MCF 10A (cell line): ENCODE data around the gene NMNAT1. TPM values are rescaled to one million over a fixed set of nuclear protein-coding genes. Genes with fewer than 3 reads are reported as not detected.

Source experiments
- BruUV-seq: library from RNA; stranded (reverse); fragments of 400-500 nt; replicated peaks from 2 replicates; lab custom pipeline; 2021; lab: Mats Ljungman, UMichigan
- CTCF ChIA-PET: fragments of 300-600 bp; sonication (Branson Sonifier 250); formaldehyde crosslinking; extraction: SDS; loops from one replicate; lab custom pipeline; 2021; ENCODE audit warnings: antibody characterized with exemption, inconsistent platforms; lab: Yijun Ruan, JAX
- POLR2A ChIA-PET: fragments of 300-600, 350-650 bp; sonication (Branson Sonifier 250); formaldehyde crosslinking; extraction: SDS; loops from one replicate; lab custom pipeline; 2020; ENCODE audit warnings: antibody characterized with exemption, inconsistent platforms; lab: Yijun Ruan, JAX
- DNase-seq: peaks from one replicate; pipeline ENCODE4 v3.0.0-alpha.2; 2018; ENCODE audit not compliant: unreplicated experiment
- H3K27ac Mint-ChIP-seq: one replicate; pipeline ENCODE4 v1.8.0; 2022; ENCODE audit warnings: mild to moderate bottlenecking, low read depth, mixed read lengths; ENCODE audit not compliant: unreplicated experiment
- H3K27me3 Mint-ChIP-seq: one replicate; pipeline ENCODE4 v1.8.0; 2022; ENCODE audit warnings: mixed read lengths; ENCODE audit not compliant: insufficient read depth, unreplicated experiment
- H3K36me3 Mint-ChIP-seq: one replicate; pipeline ENCODE4 v1.8.0; 2022; ENCODE audit warnings: mild to moderate bottlenecking, moderate library complexity, mixed read lengths; ENCODE audit not compliant: insufficient read depth, unreplicated experiment
- H3K4me1 Mint-ChIP-seq: one replicate; pipeline ENCODE4 v1.8.0; 2022; ENCODE audit warnings: mixed read lengths; ENCODE audit not compliant: insufficient read depth, unreplicated experiment
- H3K4me3 Mint-ChIP-seq: one replicate; pipeline ENCODE4 v1.8.0; 2022; ENCODE audit warnings: mild to moderate bottlenecking, moderate library complexity, mixed read lengths; ENCODE audit not compliant: unreplicated experiment
- H3K9me3 Mint-ChIP-seq: one replicate; pipeline ENCODE4 v1.8.0; 2022; ENCODE audit warnings: mixed read lengths; ENCODE audit not compliant: unreplicated experiment
- intact Hi-C: fragments of 100-400 bp; cut with micrococcal nuclease; formaldehyde crosslinking; loops from 2 replicates; pipeline ENCODE4 v1.14.1; 2022
- total RNA-seq: library from RNA; stranded (reverse); gene quantifications from 2 replicates; pipeline ENCODE4 v1.2.3, GENCODE V29; 2022
- TF ChIP-seq, protein P1 (sequence below): fragments of 200-600 bp; IDR thresholded peaks from one replicate; pipeline ENCODE4 v1.8.0; 2022; ENCODE audit warnings: antibody characterized with exemption, mild to moderate bottlenecking; ENCODE audit not compliant: unreplicated experiment

NMNAT1 gene
- total RNA-seq, 1 experiment from 2014 or later = 10.4 TPM

GRCh38 chr1:9905010-9905409, 38.3 kb upstream of the NMNAT1 start:
- H3K4me3 Mint-ChIP-seq = no peak overlapping the region
- peak overlapping the region; percentile 69 for H3K27ac Mint-ChIP-seq
- no peaks in the 10 kb centered on the region for H3K27me3 Mint-ChIP-seq
- no TSS peak for BruUV-seq
- intact Hi-C loops = no loop called here
- ChIA-PET POLR2A (interaction anchor here (0.6 to 1.6 kb wide), 2 partner anchors 14 to 33 kb away, joined by 3 to 4 read pairs; no protein-coding TSS in a partner anchor), CTCF (interaction anchor here (1.9 kb wide), 1 partner anchor 31 kb away, joined by 7 read pairs; no protein-coding TSS in a partner anchor)
- H3K36me3 Mint-ChIP-seq = no peaks in the 10 kb centered on the region
- H3K4me1 Mint-ChIP-seq = peaks cover 21% of the 10 kb centered on the region
- TF ChIP-seq, protein P1, sequence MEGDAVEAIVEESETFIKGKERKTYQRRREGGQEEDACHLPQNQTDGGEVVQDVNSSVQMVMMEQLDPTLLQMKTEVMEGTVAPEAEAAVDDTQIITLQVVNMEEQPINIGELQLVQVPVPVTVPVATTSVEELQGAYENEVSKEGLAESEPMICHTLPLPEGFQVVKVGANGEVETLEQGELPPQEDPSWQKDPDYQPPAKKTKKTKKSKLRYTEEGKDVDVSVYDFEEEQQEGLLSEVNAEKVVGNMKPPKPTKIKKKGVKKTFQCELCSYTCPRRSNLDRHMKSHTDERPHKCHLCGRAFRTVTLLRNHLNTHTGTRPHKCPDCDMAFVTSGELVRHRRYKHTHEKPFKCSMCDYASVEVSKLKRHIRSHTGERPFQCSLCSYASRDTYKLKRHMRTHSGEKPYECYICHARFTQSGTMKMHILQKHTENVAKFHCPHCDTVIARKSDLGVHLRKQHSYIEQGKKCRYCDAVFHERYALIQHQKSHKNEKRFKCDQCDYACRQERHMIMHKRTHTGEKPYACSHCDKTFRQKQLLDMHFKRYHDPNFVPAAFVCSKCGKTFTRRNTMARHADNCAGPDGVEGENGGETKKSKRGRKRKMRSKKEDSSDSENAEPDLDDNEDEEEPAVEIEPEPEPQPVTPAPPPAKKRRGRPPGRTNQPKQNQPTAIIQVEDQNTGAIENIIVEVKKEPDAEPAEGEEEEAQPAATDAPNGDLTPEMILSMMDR = no peak
- H3K9me3 Mint-ChIP-seq = no peaks in the 10 kb centered on the region
- DNase-seq = no peak

DNA sequence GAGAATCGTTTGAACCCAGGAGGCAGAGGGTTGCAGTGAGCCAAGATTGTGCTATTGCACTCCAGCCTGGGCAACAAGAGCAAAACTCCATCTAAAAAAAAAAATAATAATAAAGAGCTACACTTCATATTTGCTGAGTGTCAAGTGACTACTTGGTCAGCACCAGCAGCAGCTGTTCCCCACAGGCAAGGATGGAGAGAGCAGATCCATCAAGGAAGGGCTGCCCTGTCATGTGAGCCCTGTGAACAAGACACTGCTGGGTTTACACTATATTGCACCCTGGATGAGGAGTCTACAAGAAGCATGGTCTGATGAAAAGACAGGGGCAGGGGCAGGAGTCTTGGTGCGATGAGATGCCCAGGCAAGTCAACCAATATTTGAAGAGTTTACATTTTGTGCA, 36.8 kb upstream of the NMNAT1 start:
- Mint-ChIP-seq H3K27ac (no peak overlapping the region), H3K4me1 (peaks cover 30% of the 10 kb centered on the region), H3K9me3 (no peaks in the 10 kb centered on the region), H3K4me3 (no peak overlapping the region), H3K27me3 (no peaks in the 10 kb centered on the region), H3K36me3 (no peaks in the 10 kb centered on the region)
- POLR2A ChIA-PET = interaction anchor here (4.6 kb wide), 1 partner anchor 14 kb away, joined by 77 read pairs; no protein-coding TSS in a partner anchor
- intact Hi-C loops = no loop called here
- CTCF ChIA-PET = interaction anchor here (0.6 to 1.5 kb wide), 3 partner anchors 15 to 37 kb away, joined by 3 to 4 read pairs (median 3); partner anchors contain the start of genes LZIC and NMNAT1
- TF ChIP-seq, protein P1 = no peak
- DNase-seq = no peak
- BruUV-seq = no TSS peak

DNA sequence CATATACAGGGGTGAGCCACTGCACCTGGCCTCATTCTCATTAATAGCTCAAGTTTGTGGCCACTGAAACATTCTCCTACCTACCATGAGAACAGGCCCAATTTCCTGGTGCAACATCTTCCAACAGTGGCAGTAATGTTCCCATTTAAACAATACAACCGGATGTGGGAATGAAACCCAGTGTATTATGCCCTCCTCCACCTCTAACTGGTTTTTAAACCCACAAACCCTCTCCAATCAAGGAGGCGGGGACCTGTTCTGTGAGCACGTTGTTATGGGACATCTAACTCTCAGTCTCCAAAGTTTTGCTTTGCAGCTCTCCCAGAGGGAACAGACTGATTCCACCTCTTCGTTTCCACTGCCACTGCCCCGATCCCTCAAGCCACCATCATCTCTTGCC, 35.8 kb upstream of the NMNAT1 start:
- no TSS peak for BruUV-seq
- no peak overlapping the region for H3K27ac Mint-ChIP-seq
- no peaks in the 10 kb centered on the region for H3K27me3 Mint-ChIP-seq
- TF ChIP-seq, protein P1 = no peak
- intact Hi-C loops = no loop called here
- POLR2A ChIA-PET = interaction anchor here (0.6 to 4.6 kb wide), 3 partner anchors 15 to 993 kb away, joined by 3 to 77 read pairs (median 3); partner anchors contain the start of genes LZIC and NMNAT1
- no peak overlapping the region for H3K4me3 Mint-ChIP-seq
- peaks cover 30% of the 10 kb centered on the region for H3K4me1 Mint-ChIP-seq
- no peaks in the 10 kb centered on the region for H3K36me3 Mint-ChIP-seq
- CTCF ChIA-PET = interaction anchor here (0.8 to 1.5 kb wide), 2 partner anchors 36 to 39 kb away, joined by 3 to 4 read pairs; partner anchors contain the start of genes LZIC and NMNAT1
- no peak for DNase-seq
- no peaks in the 10 kb centered on the region for H3K9me3 Mint-ChIP-seq

DNA sequence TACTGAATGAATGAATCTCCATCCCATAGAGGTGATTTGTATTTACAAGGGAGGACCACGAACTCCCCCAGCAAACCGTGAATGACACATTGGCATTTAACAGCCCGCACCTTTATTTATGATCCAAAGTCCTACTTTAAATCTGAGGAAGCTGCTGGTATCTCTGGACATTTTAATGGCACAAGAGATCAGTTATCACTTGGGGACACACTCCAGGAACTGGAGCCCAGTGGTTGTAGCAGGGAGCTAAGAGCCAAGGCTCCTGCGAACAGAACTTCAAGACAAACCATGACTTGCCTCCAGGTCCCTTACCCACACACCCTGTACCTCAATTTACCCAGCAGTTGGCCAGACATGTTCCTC, 34.4 kb upstream of the NMNAT1 start:
- peak overlapping the region; percentile 94 for H3K27ac Mint-ChIP-seq
- CTCF ChIA-PET = interaction anchor here (0.7 to 0.9 kb wide), 3 partner anchors 11 to 33 kb away, joined by 3 read pairs; no protein-coding TSS in a partner anchor
- peak overlapping the region; percentile 91 for H3K4me3 Mint-ChIP-seq
- BruUV-seq = TSS peak; percentile 50
- no peak for DNase-seq
- H3K27me3 Mint-ChIP-seq = no peaks in the 10 kb centered on the region
- POLR2A ChIA-PET = interaction anchor here (0.7 to 4.6 kb wide), 5 partner anchors 16 to 142 kb away, joined by 3 to 77 read pairs (median 4); partner anchors contain the start of genes LZIC and NMNAT1
- intact Hi-C loops = no loop called here
- H3K36me3 Mint-ChIP-seq = no peaks in the 10 kb centered on the region
- TF ChIP-seq, protein P1 = no peak
- peaks cover 30% of the 10 kb centered on the region for H3K4me1 Mint-ChIP-seq
- no peaks in the 10 kb centered on the region for H3K9me3 Mint-ChIP-seq
